ENCODE results near the gene ATP1A3.
A peak's percentile ranks its signal among the peaks of the same experiment; 100 is the strongest.

Gene ATP1A3

GRCh38 chr19:41984961-41985360, 9.1 kb downstream of the ATP1A3 start:
- no peak for DNase-seq

DNA sequence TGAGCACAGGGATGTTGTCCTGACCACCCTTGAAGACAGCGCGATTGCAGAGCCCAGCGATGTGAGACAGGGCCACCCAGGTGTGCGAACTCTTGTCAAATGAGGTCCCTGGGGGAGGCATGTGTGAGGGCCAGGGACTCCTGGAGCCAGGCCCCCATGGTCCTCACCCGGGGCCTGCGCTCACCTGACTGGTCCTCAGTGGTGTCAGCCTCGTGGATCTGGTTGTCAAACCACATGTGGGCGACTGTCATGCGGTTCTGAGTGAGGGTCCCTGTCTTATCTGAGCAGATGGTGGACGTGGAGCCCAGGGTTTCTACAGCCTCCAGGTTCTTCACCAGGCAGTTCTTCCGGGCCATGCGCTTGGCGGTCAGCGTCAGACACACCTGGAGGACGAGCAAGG, 12.3 kb downstream of the ATP1A3 start:
- no peak for DNase-seq

DNA sequence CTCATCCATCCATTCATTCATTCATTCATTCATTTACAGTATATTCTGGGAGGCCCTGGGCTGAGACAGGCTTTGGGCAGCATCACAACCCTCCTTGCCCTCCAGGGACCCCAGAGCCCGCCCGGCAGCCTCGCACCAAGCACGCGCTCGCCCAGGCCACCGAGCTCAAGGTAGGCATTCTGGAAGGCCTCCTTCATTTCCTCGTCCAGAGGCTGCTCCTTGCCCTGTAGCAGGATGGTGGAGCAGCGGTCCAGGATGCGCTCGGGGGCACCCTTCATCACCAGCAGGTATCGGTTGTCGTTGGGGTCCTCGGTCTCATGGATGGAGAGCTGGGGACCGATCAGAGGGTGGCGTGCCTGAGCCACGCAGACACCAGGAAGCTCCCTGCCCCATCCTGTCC, 15.6 kb downstream of the ATP1A3 start:
- no peak for DNase-seq

DNA sequence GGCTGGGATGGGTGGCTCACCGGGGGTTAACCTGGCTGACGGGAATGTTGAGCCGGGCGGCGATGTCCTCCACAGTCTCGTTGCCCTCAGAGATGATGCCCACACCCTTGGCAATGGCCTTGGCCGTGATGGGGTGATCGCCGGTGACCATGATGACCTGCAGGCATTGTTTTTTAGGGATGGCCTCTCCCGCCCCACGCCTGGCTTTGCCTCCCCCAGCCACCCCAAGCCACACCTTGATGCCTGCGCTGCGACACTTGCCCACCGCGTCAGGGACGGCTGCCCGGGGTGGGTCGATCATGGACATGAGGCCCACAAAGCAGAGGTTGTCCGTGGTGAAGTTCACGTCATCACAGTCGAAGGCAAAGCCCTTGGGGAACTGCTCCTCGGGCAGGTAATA, 16.1 kb downstream of the ATP1A3 start:
- DNase-seq: no peak

DNA sequence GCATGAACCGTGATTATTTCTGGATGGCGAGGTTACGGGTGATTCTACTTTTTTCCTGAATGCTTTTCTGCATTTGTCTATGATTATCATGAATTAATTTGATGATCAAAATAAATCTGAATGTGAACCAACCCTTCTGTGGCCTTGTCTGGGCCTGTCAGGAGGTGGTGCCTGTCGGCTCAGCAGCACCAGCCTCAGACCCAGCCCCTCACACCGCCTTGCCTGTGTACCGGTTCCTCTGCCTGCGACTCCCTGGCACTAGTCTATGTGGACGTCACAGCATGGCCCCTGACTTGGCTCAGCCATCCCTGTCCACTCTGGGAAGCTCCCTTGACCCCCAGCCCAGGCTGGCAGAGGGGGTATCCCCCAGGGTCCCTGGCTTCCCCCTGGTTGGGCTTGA, 19.4 kb downstream of the ATP1A3 start:
- no peak for DNase-seq

GRCh38 chr19:41971363-41971762, 22.7 kb downstream of the ATP1A3 start:
- DNase-seq: no peak

DNA sequence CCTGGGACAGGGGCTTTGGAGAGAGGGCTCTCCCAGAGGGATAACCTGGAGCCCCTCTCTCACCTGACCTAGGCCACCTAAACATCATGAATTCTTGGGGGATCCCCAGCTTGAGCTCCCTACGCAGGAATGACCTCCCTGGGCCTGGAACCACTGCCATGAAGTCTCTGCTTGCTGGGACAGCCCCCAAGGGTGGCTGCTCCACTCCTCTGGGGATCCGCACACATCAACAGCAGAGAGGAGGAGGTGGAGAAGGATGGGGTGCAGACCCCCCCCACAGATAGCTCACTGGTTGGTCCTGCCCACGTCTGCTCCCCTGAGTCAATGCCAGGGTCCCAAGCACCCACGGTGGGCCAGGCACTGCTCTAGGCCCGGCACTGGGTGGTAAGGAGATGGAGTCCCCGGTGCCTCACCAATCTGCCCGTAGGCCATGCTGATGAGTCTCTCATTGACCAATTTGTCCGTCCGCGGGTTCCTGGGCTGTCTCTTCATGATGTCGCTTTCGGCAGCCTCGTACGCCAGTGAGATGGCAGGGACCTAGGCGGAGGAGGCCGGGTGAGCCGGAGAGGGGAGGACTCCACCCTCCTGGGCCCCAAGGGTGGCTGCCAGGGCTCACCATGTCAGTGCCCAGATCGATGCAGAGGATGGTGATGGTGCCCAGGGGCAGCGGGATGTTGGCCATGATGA, 24.1 kb downstream of the ATP1A3 start:
- no peak for DNase-seq

DNA sequence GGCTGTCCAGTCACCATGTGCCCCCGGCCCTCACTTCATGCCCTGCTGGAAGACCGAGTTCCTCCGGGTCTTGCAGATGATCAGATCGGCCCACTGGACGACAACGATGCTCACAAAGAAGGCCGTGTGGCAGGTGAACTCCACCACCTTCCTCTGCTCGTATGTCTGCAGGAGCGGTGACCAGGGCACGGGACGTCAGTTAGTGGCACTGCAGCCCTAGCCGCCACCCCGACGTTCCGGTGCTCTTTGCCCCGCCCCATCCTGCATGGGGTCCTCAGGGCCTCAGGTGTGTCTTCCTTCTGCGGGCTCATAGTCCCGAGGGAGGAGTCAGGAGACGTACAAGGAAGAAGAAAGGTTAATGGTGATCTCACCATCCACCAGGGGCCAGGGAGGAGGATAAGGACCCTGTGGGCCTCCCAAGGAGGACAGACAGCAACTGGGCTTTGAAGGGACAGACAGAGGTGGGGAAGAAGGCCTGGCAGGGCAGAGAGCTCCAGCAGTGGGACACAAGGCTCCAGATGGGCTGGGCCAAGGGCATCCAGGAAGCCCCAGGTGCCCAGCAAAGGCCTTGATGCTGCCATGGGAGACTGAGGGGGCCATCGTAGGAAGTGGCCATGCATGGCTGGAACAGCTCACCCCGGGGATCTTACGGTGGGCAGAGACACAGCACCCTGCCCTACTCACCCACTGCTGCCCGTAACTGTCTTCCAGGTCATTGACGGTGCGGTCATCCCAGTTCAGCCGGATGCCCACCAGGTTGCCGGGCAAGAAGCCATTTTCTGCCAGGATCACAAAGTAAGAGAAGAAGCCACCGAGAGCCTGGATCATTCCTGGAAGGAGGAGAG, 25.1 kb downstream of the ATP1A3 start:
- DNase-seq: no peak

- DNase-seq: no peak
These were observed 26.8 kb downstream of the ATP1A3 start for GRCh38 chr19:41967054-41967783.

- no peak for DNase-seq
These were observed 28.9 kb downstream of the ATP1A3 start for GRCh38 chr19:41965106-41965505.

GRCh38 chr19:41960973-41961372, 33.1 kb downstream of the ATP1A3 start:
- DNase-seq: no peak

GRCh38 chr19:41959056-41960053, 34.7 kb downstream of the ATP1A3 start, which contains the start of gene RABAC1:
Gene RABAC1, minus strand, starts transcription at chr19:41959321. Its CDS starts 29 bp downstream, at chr19:41959292.
- DNase-seq: peak in 1 of 2 experiments; percentile 78

- DNase-seq: no peak
These were observed 35.5 kb downstream of the ATP1A3 start for GRCh38 chr19:41958367-41959055.

GRCh38 chr19:41957838-41958366, 36.1 kb downstream of the ATP1A3 start:
- DNase-seq: peak in 1 of 2 experiments; percentile 67

DNA sequence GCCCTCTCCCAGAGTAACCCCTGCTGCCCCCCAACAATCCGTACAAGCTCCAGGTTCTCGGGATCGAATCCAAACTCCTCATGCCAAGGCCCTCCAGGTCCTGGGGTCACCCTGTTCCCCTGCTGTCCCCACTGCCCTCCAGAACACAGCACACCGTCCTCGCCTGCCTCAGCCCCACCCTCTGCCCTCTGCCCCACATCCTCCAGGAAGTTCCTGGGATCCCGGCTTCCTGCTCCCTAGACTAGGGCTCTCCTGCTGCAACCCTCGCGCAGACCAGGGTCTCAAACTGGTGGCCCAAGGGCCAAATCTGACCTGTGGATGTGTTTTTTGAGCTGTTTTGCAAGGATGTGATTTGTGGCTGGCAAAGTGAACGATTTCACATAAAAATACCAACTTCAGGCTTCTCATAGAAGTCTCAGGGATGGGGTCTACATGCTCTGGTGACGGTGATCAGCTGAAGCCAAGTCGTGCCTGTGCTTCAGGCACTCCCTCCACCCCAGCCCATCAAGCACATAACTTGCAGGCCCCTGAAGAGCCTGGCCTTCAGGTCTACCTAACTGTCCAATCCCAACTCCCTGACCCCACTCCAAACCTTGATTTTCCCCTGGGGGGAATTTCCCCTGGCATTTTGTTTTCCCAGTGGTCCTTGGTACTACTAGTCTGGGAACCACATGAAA, 36.7 kb downstream of the ATP1A3 start:
- DNase-seq: no peak

DNA sequence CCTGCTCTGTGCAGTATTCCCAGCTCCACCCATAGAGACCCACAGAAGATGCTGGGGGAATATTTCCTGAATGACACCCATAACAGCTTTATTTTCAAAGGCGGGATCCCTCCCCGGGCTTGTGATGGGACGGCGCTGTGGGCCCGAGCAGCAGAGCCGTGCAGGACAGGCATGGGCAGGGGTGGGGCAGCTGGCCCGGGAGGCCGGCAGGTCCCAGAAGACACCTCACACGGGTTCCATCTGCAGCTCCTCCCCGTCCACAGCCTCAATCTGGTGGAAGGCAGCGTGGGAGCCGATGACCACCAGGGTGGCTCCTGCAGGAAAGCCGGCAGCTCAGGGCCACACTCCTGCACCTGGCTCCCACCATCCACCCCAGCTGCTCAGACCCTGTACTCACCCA, 37.4 kb downstream of the ATP1A3 start:
- DNase-seq: no peak

GRCh38 chr19:41955521-41955920, 38.5 kb downstream of the ATP1A3 start:
- DNase-seq: no peak

GRCh38 chr19:41951686-41952172, 42.3 kb downstream of the ATP1A3 start:
- DNase-seq: peak in 1 of 2 experiments; percentile 7

GRCh38 chr19:41947091-41947490, 46.9 kb downstream of the ATP1A3 start:
- no peak for DNase-seq

DNA sequence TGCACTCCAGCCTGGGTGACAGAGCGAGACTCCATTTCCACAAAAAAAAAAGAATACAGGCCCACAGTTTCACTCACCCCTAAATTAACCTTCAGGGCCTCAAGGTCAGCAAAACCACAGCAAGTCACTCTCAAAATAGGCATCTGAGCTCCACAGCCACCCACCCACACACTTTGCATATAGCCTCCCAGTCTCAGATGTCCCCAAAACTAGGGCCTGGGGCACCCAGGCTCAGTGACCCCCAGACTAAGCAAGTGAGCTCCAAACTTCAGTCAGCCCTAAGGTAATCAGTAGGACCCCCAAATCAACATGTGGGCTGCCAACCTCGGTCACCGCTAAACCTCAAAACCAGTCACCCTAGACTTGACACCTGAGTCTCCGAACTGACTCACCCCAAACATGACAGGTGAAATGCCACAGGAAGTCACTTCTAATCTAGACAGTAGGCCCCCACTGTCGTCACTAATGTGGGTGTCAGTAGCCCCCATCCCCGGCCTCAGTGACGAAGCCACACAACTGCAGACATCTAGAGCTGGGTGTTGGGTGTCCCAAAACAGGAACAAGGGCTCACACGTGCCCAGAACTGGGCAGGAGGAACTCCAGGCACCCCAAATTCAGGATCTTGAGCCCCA, 48.8 kb downstream of the ATP1A3 start:
- no peak for DNase-seq
